ENCODE data around the gene ARHGEF9.

DNA sequence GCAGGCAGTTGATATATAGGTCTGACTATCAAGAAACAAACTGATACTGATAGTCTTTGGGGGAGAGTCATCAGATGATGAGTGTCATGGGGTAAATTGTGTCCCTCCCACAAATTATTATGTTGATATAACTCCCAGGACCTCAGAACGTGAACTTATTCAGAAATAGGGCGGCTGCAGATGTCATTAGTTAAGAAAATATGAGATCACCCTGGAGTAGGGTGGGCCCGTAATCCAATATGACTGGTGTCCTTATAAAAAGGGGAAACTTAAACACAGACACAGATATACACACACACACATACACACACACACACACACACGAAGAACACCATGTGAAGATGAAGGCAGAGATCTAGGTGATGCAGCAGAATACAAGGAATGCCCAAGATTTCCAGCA lies 32.7 kb upstream of the ARHGEF9 start:
- TF ChIP-seq, protein P1, sequence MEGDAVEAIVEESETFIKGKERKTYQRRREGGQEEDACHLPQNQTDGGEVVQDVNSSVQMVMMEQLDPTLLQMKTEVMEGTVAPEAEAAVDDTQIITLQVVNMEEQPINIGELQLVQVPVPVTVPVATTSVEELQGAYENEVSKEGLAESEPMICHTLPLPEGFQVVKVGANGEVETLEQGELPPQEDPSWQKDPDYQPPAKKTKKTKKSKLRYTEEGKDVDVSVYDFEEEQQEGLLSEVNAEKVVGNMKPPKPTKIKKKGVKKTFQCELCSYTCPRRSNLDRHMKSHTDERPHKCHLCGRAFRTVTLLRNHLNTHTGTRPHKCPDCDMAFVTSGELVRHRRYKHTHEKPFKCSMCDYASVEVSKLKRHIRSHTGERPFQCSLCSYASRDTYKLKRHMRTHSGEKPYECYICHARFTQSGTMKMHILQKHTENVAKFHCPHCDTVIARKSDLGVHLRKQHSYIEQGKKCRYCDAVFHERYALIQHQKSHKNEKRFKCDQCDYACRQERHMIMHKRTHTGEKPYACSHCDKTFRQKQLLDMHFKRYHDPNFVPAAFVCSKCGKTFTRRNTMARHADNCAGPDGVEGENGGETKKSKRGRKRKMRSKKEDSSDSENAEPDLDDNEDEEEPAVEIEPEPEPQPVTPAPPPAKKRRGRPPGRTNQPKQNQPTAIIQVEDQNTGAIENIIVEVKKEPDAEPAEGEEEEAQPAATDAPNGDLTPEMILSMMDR (IDR thresholded peaks at IDR 0.05; ENCODE audit: borderline replicate concordance, extremely low read depth, low read length, poor library complexity, severe bottlenecking) = no peak
- no peak for TF ChIP-seq EZH2 (IDR thresholded peaks at IDR 0.05; ENCODE audit: borderline replicate concordance, low read depth, low read length, severe bottlenecking)
